Measurements from ENCODE around the gene NDRG2. TPM values are rescaled to one million over a fixed set of nuclear protein-coding genes. Genes with fewer than 3 reads are reported as not detected.
A peak's percentile ranks its signal among the peaks of the same experiment; 100 is the strongest.

Gene NDRG2
- total RNA-seq, 1 experiment from 2014 or later: 18.9 TPM

GRCh38 chr14:21070083-21070609 is 45.3 kb upstream of the NDRG2 start, which contains the start of gene ARHGEF40:
Gene ARHGEF40, plus strand, starts transcription at chr14:21070304. Its CDS starts 93 bp downstream, at chr14:21070397.
- Histone ChIP-seq H3K9me2 (ENCODE audit: insufficient read depth) (no peaks in the 10 kb centered on the region), H3K4me2 (ENCODE audit: low read length) (peak within 1 kb of the TSS; percentile 97), H3K9me3 (ENCODE audit: control insufficient read depth in 1 of 2, insufficient read depth in 1 of 2, low read depth in 1 of 2, low read length in 2 of 2) (no peaks in the 10 kb centered on the region), H3K4me3 (replicated peaks in 1 of 2; ENCODE audit: low read depth in 1 of 2, low read length in 2 of 2) (peak within 1 kb of the TSS; percentile 61 to 74), H3K27me3 (ENCODE audit: insufficient read depth, low read length) (0 out of 2 replicates have a peak, but pooled peaks cover 4% of the 10 kb centered on the region), H3K4me1 (ENCODE audit: control insufficient read depth in 1 of 2, insufficient read depth in 2 of 2, low read length in 2 of 2) (peaks cover 7 to 28% of the 10 kb centered on the region in 2 experiments), H3K79me2 (ENCODE audit: insufficient read depth, low read length) (no peaks in the 10 kb centered on the region), H4K20me1 (ENCODE audit: insufficient read depth) (no peaks in the 10 kb centered on the region), H3K36me3 (ENCODE audit: control insufficient read depth in 1 of 2, insufficient read depth in 2 of 2, low read length in 2 of 2) (no peaks in the 10 kb centered on the region), H3K9ac (ENCODE audit: low read length) (peak within 1 kb of the TSS; percentile 60), H3K27ac (ENCODE audit: low read depth, low read length) (peak within 1 kb of the TSS; percentile 47; the same call in 1 of the 2 replicates), H2AFZ (ENCODE audit: low read depth, low read length, poor library complexity, severe bottlenecking) (peak within 1 kb of the TSS; percentile 54)
- no TSS peak for BruUV-seq (replicated peaks)
- RAD21 ChIA-PET (ENCODE audit: low non-redundant PET in 1 of 2, low total read pairs in 2 of 2, uncharacterized antibody in 2 of 2, unreplicated experiment in 2 of 2): interaction anchor here (0.7 to 1.8 kb wide), 2 partner anchors 55 to 92 kb away, joined by 6 read pairs; no protein-coding TSS in a partner anchor
- DNase-seq (ENCODE audit: low read depth, low spot score) (no peak), ATAC-seq (peak; percentile 78)
- CTCF ChIA-PET: interaction anchor here (1.0 to 2.4 kb wide), 6 partner anchors 17 to 99 kb away, joined by 3 to 10 read pairs (median 4); no protein-coding TSS in a partner anchor
- TF ChIP-seq, protein P1, sequence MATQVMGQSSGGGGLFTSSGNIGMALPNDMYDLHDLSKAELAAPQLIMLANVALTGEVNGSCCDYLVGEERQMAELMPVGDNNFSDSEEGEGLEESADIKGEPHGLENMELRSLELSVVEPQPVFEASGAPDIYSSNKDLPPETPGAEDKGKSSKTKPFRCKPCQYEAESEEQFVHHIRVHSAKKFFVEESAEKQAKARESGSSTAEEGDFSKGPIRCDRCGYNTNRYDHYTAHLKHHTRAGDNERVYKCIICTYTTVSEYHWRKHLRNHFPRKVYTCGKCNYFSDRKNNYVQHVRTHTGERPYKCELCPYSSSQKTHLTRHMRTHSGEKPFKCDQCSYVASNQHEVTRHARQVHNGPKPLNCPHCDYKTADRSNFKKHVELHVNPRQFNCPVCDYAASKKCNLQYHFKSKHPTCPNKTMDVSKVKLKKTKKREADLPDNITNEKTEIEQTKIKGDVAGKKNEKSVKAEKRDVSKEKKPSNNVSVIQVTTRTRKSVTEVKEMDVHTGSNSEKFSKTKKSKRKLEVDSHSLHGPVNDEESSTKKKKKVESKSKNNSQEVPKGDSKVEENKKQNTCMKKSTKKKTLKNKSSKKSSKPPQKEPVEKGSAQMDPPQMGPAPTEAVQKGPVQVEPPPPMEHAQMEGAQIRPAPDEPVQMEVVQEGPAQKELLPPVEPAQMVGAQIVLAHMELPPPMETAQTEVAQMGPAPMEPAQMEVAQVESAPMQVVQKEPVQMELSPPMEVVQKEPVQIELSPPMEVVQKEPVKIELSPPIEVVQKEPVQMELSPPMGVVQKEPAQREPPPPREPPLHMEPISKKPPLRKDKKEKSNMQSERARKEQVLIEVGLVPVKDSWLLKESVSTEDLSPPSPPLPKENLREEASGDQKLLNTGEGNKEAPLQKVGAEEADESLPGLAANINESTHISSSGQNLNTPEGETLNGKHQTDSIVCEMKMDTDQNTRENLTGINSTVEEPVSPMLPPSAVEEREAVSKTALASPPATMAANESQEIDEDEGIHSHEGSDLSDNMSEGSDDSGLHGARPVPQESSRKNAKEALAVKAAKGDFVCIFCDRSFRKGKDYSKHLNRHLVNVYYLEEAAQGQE (IDR thresholded peaks at IDR 0.05; ENCODE audit: low read depth): no peak
- TF ChIP-seq ZFX (IDR thresholded peaks at IDR 0.05) (peak; percentile 66; the same call in 1 of the 2 replicates), EGR1 (IDR thresholded peaks at IDR 0.05; ENCODE audit: low read depth) (no peak; the same call in none of the 2 replicates), ATF3 (IDR thresholded peaks at IDR 0.05) (no peak), SIN3A (IDR thresholded peaks at IDR 0.05; ENCODE audit: low read depth) (no peak), CTCF (IDR thresholded peaks at IDR 0.05 in 2 of 3, conservative IDR thresholded peaks at IDR 0.05 in 1 of 3; ENCODE audit: borderline replicate concordance in 1 of 3, insufficient read depth in 1 of 3, low read depth in 2 of 3, low read length in 2 of 3) (no peak), POLR2AphosphoS5 (IDR thresholded peaks at IDR 0.05; ENCODE audit: low read depth, low read length) (peak; percentile 29; the same call in 1 of the 2 replicates)
- intact Hi-C loops (cut with micrococcal nuclease): no loop called here
- POLR2A ChIA-PET: no interaction called here

Data from HCT116 (cell line).